Tibial nerve (tissue), 4 donors: ENCODE results near the gene ERO1B.

ENCODE experiments used
- CTCF ChIP-seq, 5 experiments: fragments of 200-600 bp in 3 of 5; fragments of 450-650 bp in 2 of 5; sonication (generic) in 3 of 5; IDR thresholded peaks; one replicate each; pipeline ENCODE4 v1.5.1; 2016 to 2019; ENCODE audit warnings: antibody characterized with exemption in 5 of 5, mild to moderate bottlenecking in 3 of 5, moderate library complexity in 2 of 5
- EP300 ChIP-seq, 2 donors: sonication (generic); formaldehyde crosslinking; IDR thresholded peaks; one replicate each; pipeline ENCODE4 v1.6.1; 2017; ENCODE audit warnings: antibody characterized with exemption in 2 of 2, mild to moderate bottlenecking in 1 of 2
- POLR2A ChIP-seq, 2 donors: fragments of 450-650 bp; IDR thresholded peaks; one replicate each; pipeline ENCODE4 v1.6.1; 2017; ENCODE audit warnings: antibody characterized with exemption in 2 of 2, mild to moderate bottlenecking in 2 of 2, moderate library complexity in 2 of 2

- TF ChIP-seq CTCF (IDR thresholded peaks at IDR 0.05) (no peak), EP300 (IDR thresholded peaks at IDR 0.05) (no peak), POLR2A (IDR thresholded peaks at IDR 0.05) (no peak)
These were observed 34.5 kb downstream of the ERO1B start for GRCh38 chr1:236247286-236247685.
